OCI-LY3 (cell line): Measurements from ENCODE around the gene COL6A3.

Experiments
- CTCF ChIP-seq: fragments of 200-600, 300-600 bp; sonication (generic); IDR thresholded peaks from 2 replicates; pipeline ENCODE4 v1.5.1; 2014; ENCODE audit warnings: antibody characterized with exemption, low read length, low read depth
- EZH2phosphoT487 ChIP-seq: fragments of 200-600 bp; shearing (Covaris generic); IDR thresholded peaks from 2 replicates; pipeline ENCODE4 v1.6.1; 2018; ENCODE audit warnings: antibody characterized with exemption, mixed run types, low read depth

- TF ChIP-seq CTCF (no peak), EZH2phosphoT487 (no peak)
Observed at GRCh38 chr2:237358721-237359517, 55.0 kb downstream of the COL6A3 start.
